Effector CD8-positive, alpha-beta T cell (primary cell): ENCODE data around the gene DYNLT1.
A peak's percentile ranks its signal among the peaks of the same experiment; 100 is the strongest.
"Not testable (repeated sequence)": the region's sequence is repeated elsewhere in the genome, so short reads cannot be mapped to it uniquely, and the experiment has no call there.

Experiments
- DNase-seq: peaks from one replicate; lab custom pipeline; 2025; lab: John Stamatoyannopoulos, UW

Gene DYNLT1

DNA sequence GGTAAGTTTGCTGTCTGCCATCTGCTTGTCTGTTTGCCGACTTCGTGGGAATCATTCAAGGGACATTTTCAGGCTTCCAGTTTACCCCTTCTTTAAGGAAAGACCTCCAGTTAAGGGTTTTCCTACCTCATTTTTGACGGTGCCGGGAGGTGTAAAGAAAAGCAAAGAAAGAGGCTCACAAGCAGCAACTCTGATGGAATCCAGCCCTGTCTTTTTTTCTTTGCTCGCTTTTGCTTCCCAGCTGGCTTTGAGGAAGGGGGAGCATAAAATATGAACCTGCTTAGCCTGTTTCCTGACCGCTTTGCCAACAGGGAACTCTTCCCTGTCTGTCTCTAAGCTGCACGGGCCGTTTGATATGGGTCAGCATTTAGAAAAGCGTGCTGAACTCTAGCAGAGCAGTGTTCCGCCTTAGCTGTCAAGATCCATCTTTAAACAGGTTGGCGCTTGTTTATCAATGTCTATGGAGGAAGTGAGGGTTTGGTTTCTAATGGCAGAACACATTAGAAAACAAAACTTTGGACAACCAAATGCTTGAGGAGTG lies 19.2 kb upstream of the DYNLT1 start:
- no peak for DNase-seq

DNA sequence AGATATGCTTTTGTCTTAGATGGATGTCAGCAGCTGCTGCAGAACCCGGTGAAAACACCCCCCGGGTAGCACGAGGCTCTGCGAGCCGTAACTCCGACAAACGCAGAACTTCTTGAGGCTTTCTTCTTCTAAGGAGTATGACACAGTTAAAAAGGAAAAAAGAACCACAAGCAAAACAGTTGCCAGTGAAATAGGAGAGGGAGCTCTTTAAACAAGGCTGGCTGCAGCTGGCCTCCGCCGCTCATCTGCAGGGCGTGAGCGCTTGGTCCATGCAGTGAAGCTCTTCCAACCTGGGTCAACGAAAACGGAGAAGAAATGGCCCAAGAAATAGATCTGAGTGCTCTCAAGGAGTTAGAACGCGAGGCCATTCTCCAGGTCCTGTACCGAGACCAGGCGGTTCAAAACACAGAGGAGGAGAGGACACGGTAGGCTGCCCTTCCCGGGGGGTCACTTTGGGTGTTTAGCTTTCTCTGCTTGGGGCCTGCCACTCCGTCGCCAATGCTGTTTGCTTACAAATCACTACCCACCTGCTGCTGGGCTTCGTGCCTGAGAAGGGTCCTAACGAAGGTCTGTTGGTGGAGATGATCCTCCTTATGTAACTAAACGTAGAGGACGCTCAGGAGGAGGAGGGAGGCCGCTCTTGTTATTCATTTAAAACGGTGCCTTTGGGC lies 18.5 kb upstream of the DYNLT1 start:
- DNase-seq, result no peak

DNA sequence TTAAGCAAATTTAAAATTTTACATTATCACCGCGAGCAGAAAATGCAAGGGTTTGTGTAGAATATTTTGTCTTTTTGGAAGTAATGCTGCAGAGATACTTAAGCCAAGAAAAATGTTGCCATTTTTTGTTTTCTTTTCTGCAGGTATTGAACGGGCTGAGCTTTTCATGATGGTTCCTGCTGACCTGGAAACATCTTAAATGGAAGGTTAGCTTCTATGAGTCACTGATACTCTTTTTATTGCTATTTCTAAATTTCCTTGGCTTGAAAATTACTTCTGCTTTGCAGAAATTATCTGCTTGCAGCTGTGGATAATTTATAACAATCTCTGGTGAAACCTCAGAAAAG lies 18.0 kb upstream of the DYNLT1 start:
- no peak for DNase-seq

DNA sequence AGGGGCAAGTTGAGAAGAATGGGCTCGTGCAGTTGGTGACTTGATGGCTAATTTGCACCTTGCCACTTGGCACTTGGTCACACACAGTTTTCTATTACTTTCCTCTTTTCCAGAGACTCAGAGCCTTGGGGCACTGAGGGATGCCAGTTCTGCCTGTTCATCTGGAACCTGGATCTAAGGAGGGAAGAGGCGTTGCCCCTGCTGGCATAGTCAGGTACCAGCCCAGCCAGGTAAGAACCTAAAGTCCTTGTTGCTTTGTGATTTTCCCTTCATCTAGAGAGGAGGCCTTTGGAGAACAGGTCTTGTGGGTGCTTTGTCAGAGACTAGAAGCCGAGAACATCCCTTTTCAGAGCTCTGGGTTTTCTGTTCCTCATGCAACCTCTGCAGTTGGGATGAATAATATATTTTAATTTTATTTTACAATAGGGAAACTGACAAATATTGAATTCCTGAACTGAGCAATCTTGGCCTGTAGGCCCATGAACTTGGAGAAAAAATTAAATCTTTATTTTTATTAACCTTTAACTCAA lies 16.7 kb upstream of the DYNLT1 start:
- no peak for DNase-seq

DNA sequence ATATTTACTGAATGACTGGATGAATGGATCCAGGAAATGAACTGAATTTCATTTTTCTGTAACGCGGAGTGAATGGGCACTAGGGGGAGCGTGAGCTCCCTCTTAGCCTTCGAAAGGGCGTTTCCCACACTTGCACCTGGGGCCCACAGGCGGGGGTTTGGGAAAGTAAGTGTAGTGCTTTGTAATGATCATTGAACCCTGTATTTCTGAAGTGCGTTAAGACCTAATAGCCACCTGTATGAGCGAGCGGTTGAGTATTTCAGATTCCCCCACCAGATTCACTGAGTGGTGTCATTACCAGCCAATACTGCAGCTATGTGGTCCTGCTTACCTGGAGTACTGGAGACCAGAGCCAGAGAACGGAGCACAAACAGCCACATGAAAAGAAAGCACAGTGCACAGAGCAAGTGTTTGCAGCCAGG lies 15.8 kb upstream of the DYNLT1 start:
- peak; percentile 24 for DNase-seq

DNA sequence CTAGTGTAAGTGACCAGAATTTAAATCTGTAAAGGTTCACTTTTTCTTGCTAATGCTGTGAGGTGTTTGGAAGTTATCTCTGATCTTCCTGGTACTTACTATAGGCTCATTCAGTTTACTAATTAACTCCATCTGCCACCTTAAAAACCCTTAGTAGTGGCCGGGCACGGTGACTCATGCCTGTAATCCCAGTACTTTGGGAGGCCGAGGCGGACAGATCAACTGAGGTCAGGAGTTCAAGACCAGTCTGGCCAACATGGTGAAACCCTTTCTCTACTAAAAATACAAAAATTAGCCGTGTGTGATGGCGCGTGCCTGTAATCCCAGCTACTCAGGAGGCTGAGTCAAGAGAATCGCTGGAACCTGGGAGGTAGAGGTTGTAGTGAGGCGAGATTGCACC lies 12.4 kb upstream of the DYNLT1 start:
- DNase-seq, result not testable (repeated sequence)

DNA sequence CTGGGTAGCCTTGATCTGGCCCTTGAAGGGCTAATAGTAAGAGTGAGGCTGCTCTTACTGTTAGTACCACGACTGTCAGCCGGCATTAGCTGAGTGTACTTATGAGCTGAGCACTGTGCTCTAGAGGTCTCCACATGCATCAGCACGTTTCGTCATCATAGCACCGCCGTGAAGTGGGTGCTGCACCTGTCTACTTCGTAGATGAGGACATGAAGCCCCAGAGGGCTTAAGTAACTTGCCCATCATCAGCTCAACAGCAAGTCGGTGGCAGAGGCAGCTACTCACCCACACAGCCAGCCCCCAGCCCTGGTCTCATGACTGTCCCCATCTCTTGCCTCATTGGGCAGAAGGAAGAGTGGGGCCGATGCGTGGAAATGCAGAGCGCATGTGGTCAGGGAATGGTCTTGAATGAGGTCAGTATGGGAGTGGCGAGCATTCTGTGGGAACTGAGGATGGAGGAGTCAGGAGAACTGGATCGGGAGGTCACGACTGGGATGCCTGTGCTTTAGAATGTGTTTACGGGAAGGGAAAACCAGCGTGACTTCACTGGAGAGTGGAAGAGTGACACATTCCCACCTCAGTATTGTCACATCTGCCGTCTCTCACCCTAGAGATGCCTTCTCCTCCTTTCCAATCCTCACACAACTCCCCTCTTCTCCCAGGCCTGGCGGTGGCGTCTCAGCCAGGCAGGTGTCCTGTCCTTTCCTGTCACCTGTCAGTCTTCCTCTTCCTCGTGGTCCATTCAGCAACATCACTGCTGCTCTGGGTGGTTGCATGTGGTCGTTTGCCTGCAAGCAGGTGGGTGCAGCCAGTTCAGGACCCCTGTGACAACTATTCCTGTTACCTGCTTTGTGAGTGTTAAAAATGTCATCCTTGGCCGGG lies 11.3 kb upstream of the DYNLT1 start:
- no peak for DNase-seq

DNA sequence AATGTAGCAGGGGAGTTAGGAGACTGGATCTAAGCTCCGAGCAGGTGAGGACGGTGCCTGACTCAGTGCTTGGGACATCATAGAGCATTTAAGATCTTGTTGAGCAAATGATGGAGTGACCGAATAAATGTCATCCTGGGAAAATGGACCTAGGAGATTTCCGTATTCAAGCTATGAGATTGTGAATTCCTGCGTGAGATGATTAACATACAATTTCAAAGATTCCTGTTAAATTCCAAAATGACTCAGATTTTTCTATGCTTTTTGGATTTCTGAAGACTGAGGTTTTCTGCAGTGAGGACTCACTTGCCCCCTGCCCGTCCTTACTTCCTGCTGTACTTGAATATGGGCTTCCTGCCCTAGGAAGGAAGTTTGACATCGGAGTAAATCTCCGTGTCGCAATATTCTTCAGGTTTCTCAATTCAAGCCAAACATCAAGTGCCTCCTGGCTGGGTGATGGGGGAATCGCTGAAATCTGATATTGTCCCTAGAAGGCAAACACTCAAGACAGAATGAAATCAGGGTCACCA lies 10.5 kb upstream of the DYNLT1 start:
- no peak for DNase-seq

DNA sequence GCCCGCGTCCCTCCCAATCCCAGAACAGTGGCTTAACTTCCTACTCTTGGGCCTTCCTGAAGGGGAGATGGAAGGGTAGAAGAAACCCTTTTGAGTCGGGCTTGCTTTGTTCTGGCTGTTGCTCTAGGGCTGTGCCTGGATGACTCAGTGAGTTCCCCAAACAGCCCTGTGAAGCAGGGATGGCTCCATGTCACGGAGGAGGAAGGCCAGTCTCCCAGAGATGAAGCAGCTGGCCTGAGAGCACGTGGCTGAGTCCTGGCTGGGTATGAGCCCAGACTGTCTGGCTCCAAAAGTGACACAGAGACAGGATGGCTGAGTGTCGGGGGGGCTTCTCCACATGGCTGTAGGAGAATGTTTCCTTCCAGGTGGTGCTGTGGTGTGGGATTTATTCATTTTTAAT lies 10.0 kb upstream of the DYNLT1 start:
- no peak for DNase-seq

DNA sequence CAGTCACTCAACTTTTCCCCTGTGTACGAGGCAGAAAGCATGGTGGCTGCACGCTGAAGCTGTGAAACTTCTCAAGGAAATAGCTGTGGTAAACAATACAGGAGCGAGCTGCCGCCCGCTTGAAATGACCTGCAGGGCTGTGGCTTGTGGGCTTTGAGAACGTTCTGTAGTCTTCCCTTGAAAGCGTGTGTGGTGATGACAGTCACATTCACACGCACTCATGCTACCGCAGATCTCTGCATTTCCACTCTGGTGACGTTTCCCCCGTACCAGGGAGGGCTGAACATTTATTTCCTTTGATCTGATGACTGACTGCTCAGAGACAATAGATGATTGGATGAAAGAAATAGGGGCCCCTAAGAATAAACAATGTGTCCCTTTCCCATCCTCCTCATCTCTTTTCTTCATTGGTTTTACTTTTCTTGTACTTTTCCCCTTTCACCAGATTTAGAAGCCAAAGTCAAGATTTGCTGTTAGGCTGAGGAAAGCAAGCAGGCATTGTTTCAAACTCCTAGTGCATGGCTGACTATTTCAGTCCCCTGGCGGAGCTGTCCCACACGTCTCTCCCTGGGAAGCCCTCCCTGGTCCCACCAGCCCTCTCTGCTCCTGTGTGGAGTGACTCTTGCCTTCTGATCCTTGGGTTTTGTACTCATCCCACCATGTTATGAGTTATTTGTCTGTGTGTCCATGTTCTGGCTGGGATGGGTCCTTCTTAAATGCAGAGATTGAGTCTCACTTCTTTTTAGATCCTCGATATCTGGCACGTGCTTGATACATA lies 9.2 kb upstream of the DYNLT1 start:
- DNase-seq, result peak; percentile 79

DNA sequence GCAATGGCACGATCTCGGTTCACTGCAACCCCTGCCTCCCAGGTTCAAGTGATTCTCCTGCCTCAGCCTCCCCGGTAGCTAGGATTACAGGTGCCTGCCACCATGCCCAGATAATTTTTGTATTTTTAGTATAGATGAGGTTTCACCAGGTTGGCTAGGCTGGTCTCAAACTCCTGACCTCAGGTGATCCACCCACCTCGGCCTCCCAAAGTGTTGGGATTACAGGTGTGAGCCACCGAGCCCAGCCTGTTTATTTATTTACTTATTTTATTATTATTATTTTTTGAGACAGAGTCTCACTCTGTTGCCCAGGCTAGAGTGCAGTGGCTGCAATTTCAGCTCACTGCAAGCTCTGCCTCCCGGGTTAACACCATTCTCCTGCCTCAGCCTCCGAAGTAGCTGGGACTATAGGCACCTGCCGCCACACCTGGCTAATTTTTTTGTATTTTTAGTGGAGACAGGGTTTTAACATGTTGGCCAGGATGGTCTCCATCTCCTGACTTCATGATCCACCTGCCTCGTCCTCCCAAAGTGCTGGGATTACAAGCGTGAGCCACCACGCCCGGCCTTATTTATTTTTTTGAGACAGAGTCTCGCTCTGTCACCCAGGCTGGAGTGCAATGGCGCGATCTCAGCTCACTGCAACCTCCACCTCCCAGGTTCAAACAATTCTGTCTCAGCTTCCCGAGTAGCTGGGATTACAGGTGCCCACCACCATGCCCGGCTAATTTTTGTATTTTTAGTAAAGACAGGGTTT lies 7.6 kb upstream of the DYNLT1 start:
- not testable (repeated sequence) for DNase-seq

DNA sequence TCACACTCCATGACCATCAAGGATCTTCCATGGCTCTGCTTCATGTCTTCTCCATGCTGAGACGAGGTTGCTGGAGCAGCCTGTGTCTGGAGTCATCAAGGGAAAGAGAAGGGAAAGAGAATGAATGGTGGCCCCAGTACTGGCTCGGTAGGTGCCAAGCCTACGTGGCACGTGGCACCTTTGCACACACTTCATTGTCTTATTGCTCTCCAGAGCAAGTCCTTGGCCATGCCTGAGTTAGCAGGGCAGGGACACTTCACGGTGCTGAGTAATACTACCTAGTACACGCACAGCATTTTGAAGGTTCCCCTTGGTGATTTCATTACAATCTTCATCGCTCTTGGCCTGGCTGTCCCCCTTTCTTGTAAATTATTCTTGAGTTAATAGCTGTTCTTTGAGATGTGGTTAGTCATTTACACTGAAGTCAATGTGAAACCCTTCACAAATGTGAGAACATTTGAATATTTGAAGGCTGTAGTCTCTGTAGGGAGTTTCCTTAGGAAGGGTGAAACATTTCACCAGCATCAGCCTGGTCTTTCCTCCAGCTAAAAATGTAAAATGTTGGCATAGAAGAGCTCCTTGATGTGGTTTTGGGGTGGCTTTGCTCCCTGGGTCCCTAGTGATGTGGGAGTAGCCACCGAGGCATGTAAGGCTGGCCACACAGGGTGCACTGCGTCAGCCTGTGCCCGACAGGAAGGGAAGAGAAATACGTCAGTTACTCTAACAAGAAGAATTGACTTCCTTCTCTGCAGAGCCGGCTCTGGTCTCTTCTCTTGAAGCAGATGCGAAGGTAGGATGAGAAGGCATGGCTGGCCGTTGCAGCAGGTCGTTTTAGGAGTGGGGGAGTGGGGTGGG lies 5.0 kb upstream of the DYNLT1 start, which contains the start of gene SYTL3:
Gene SYTL3 (plus strand): TSS at position 766 of the 855 bp plus-strand sequence. CDS start 13,215 bp downstream, outside the sequence.
- peak; percentile 67 for DNase-seq

DNA sequence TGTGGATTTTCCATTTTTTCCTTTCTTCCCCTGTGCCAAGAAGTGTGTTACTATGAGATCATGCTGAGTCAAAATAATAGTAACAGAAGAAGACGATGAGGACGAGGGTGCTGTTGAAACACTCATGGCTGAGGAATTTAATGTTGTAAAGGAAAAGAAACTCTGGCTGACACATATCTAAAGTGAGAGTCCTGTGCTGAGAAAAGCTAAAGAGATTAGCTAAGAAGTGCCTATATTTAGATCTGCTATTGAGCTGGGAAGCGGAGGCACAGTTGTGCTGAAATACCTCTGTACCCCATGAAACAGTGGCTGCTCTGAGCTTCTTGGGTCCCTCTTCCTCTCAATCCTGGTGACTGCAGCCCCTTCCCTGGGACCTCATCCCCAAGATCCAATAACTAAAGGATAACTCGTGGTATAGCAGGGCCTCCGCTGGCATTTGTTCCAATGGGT lies 4.2 kb upstream of the DYNLT1 start:
- no peak for DNase-seq

DNA sequence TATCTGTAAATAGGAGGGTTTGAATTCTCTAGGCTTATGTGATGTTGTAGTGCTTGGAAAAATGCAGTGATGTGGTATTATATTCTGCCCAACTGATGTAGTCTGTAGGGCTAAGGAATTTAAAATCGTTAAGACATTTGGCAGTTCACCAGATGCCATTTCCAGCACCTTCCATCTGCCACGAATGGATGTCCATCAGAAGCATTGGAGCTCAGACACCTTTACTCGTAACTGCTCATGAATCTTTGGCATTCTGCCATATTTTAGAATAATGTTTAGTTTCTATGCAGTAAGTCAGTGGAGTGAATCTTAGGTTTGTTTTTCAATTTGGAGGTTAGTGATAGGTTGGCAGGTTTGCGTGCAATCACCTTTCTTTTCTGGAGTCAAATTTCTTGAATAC lies 3.0 kb upstream of the DYNLT1 start:
- DNase-seq, result no peak

DNA sequence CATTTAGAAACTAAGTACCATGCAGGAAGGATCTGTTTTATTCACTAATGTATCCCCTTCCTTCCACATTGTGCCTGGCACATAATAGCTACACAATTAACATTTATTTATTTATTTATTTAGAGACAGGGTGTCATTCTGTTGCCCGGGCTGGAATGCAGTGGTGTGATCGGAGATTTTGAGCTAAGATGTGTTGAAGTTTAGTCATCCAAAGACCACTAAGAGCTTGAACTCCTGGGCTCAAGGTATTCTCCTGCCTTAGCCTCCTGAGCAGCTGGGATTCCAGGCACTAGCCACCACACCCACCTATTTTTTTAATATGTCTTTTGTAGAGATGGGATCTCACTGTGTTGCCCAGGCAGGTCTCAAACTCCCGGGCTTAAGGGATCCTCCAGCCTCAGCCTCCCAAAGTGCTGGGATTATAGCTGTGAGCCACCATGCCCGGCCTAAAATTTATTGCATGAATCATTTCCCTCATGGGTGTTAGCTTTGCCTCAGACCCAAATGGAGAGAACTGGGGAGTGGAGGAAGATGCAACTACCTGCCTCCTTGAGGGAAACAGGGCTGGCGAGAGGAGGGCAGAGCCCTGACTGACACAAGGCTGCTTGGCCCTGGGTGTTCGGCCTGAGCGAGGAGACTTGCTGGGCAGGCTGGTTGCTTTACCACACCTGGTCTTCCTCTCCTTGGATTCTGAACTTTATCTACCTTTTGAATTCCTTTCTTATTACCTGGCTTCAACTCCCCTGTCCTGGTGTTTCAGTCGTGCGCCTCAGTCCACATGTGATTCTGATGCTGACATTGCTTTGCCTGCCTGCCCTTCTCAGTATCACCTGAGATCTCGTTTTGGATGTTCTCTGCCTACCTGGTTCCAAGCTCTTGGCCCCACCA lies 1.7 kb upstream of the DYNLT1 start:
- DNase-seq, result no peak

DNA sequence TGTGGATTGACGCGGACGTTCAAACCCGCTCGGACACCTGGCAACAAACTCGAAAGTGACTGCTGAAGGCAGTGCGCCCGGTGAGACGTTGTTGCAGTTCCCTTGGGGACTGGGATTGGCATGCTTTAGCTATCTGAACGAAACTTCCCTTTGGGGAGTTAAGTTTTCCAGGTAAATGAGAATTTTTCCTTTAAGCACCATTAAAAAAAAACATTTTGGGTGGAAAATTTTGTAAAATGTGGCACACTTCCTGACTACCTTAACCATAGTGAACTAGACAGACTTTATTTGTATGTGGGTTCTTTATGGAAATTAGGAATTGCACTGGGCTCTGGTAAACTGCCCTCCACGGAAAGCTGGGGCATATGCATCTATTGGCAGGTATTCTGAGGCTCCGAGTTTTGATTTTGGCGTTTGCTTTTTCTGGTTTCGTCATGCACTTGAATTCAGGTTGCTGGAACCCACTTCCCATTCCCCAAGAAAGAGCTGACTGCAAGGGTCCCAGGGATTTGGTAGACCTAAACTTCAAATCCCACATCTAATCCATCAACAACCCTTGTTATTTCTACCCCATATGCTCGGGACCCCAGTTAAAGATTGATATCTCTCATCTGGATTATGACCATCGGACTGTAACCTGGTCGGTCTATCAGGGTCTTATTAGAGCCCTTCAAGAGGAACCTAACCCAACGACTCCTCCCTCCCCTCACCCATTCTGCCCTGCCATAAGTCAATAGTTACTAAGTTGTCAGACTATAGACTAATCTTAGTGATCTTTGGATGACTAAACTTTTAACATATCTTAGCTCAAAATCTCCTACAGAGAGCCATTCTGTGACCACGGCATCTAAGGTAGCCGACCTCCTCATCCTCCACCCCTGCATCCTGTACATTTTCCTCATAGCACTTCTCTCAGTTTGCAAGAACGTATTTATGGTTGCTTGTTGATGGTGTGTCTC lies 800 bp upstream of the DYNLT1 start:
- no peak for DNase-seq

DNA sequence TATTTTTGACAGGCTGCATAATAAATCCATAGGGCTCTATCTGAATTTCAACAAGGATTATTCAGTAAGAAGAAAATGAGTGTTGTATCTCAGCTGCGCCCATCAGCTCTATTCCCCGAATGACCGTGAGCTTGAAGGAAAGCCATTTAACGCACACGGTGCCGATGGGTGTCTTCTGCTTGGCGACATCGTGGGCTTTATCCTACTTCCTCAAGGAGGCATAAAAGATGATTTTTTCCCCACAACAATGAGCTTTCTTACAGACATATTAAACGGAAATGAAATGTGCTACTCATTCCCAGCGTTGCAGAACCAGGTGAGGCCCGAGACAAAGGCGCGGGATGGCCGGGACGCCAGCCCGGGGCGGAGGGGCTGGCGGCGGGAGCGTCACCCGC lies 710 bp downstream of the DYNLT1 start:
- no peak for DNase-seq
